Nephron (organoid): ENCODE measurements around the gene COA1.

Experiments used
- H3K27ac Mint-ChIP-seq, 3 experiments: 2 replicates each; pipeline ENCODE4 v1.8.0; 2020; ENCODE audit warnings: mixed read lengths in 3 of 3, mild to moderate bottlenecking in 2 of 3, moderate library complexity in 1 of 3
- H3K27me3 Mint-ChIP-seq: 2 replicates; pipeline ENCODE4 v1.8.0; 2021; ENCODE audit warnings: low read depth, mild to moderate bottlenecking, moderate library complexity, mixed read lengths
- H3K36me3 Mint-ChIP-seq: 2 replicates; pipeline ENCODE4 v1.8.0; 2020; ENCODE audit warnings: low read depth, mixed read lengths
- H3K4me1 Mint-ChIP-seq: 2 replicates; pipeline ENCODE4 v1.8.0; 2020; ENCODE audit warnings: mixed read lengths
- H3K4me3 Mint-ChIP-seq, 3 experiments: 2 replicates each; pipeline ENCODE4 v1.8.0; 2020; ENCODE audit warnings: mild to moderate bottlenecking in 3 of 3, mixed read lengths in 3 of 3, moderate library complexity in 2 of 3
- H3K9me3 Mint-ChIP-seq: 2 replicates; pipeline ENCODE4 v1.8.0; 2020; ENCODE audit warnings: mixed read lengths
- TF ChIP-seq, protein P1 (sequence below), 3 experiments: fragments of 200-600 bp; sonication (generic); IDR thresholded peaks; one replicate each; pipeline ENCODE4 v1.5.0; 2021; ENCODE audit warnings: antibody characterized with exemption in 3 of 3; ENCODE audit not compliant: unreplicated experiment in 3 of 3

COA1 gene

GRCh38 chr7:43594020-43594419 lies 135.3 kb downstream of the COA1 start:
- Mint-ChIP-seq H3K4me1 (no peaks in the 10 kb centered on the region), H3K4me3 (no peak overlapping the region), H3K27ac (no peak overlapping the region), H3K36me3 (no peaks in the 10 kb centered on the region), H3K9me3 (no peaks in the 10 kb centered on the region), H3K27me3 (no peaks in the 10 kb centered on the region)
- TF ChIP-seq, protein P1, sequence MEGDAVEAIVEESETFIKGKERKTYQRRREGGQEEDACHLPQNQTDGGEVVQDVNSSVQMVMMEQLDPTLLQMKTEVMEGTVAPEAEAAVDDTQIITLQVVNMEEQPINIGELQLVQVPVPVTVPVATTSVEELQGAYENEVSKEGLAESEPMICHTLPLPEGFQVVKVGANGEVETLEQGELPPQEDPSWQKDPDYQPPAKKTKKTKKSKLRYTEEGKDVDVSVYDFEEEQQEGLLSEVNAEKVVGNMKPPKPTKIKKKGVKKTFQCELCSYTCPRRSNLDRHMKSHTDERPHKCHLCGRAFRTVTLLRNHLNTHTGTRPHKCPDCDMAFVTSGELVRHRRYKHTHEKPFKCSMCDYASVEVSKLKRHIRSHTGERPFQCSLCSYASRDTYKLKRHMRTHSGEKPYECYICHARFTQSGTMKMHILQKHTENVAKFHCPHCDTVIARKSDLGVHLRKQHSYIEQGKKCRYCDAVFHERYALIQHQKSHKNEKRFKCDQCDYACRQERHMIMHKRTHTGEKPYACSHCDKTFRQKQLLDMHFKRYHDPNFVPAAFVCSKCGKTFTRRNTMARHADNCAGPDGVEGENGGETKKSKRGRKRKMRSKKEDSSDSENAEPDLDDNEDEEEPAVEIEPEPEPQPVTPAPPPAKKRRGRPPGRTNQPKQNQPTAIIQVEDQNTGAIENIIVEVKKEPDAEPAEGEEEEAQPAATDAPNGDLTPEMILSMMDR (IDR thresholded peaks at IDR 0.05; ENCODE audit: unreplicated experiment in 3 of 3), result no peak

GRCh38 chr7:43593010-43593409 lies 136.3 kb downstream of the COA1 start:
- TF ChIP-seq, protein P1 (IDR thresholded peaks at IDR 0.05; ENCODE audit: unreplicated experiment in 3 of 3), result no peak
- Mint-ChIP-seq H3K9me3 (no peaks in the 10 kb centered on the region), H3K36me3 (no peaks in the 10 kb centered on the region), H3K4me3 (no peak overlapping the region), H3K4me1 (no peaks in the 10 kb centered on the region), H3K27ac (peak overlapping the region in 1 of 3 experiments; percentile 6), H3K27me3 (no peaks in the 10 kb centered on the region)

- Mint-ChIP-seq H3K36me3 (no peaks in the 10 kb centered on the region), H3K27ac (peak overlapping the region in 2 of 3 experiments; percentile 8 to 77), H3K27me3 (no peaks in the 10 kb centered on the region), H3K4me1 (no peaks in the 10 kb centered on the region), H3K9me3 (no peaks in the 10 kb centered on the region), H3K4me3 (no peak overlapping the region)
- TF ChIP-seq, protein P1 (IDR thresholded peaks at IDR 0.05; ENCODE audit: unreplicated experiment in 3 of 3), result no peak
Observed at GRCh38 chr7:43592326-43592725, 137.0 kb downstream of the COA1 start.

DNA sequence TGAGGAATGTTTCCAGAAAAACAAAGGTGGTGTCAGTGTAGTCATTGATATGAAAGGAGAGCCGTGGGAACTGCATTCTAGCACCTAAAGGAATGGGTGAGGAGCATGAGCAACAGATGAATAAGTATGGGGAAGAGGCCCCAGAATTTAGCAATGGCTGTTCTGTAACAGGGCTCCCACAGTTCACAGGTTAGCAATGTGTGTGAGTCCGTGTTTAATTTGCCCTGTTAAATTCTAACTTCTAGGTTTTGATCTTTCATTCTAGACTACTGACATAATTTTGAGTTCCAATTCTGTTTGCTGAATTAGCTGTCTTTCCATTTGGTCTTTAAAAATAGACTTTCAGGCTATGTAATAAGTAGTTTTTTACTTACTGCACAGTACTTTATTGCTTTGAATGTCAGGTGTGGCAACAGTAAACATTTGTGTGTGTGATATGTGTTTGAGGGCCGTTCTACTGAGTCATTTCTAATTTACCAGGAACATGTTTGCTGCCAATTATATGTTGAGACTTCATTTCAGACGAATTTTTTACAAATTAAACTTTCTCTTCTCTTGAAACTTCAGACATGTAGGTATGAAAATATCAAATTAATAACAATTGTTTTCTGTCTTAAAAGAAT lies 137.7 kb downstream of the COA1 start:
- TF ChIP-seq, protein P1 (IDR thresholded peaks at IDR 0.05; ENCODE audit: unreplicated experiment in 3 of 3), result no peak
- Mint-ChIP-seq H3K27me3 (no peaks in the 10 kb centered on the region), H3K27ac (peak overlapping the region; percentile 8 to 77 (median 68)), H3K4me3 (no peak overlapping the region), H3K4me1 (no peaks in the 10 kb centered on the region), H3K9me3 (no peaks in the 10 kb centered on the region), H3K36me3 (no peaks in the 10 kb centered on the region)

GRCh38 chr7:43590862-43591557 lies 138.3 kb downstream of the COA1 start:
- peaks cover 2% of the 10 kb centered on the region for H3K4me1 Mint-ChIP-seq
- H3K27me3 Mint-ChIP-seq, result no peaks in the 10 kb centered on the region
- no peak overlapping the region for H3K4me3 Mint-ChIP-seq
- TF ChIP-seq, protein P1 (IDR thresholded peaks at IDR 0.05; ENCODE audit: unreplicated experiment in 3 of 3), result no peak
- H3K36me3 Mint-ChIP-seq, result no peaks in the 10 kb centered on the region
- no peaks in the 10 kb centered on the region for H3K9me3 Mint-ChIP-seq
- peak overlapping the region; percentile 8 to 68 (median 35) for H3K27ac Mint-ChIP-seq

GRCh38 chr7:43589728-43590127 lies 139.6 kb downstream of the COA1 start:
- Mint-ChIP-seq H3K4me1 (peaks cover 9% of the 10 kb centered on the region), H3K4me3 (no peak overlapping the region), H3K27ac (no peak overlapping the region), H3K36me3 (no peaks in the 10 kb centered on the region), H3K9me3 (no peaks in the 10 kb centered on the region), H3K27me3 (no peaks in the 10 kb centered on the region)
- TF ChIP-seq, protein P1 (IDR thresholded peaks at IDR 0.05; ENCODE audit: unreplicated experiment in 3 of 3), result no peak
